Anterior cingulate cortex (tissue), 58 donors: Measurements from ENCODE around the gene WDR48.

ENCODE experiments used
- DNase-seq, 58 donors: peaks; one replicate each; lab custom pipeline; 2025; lab: John Stamatoyannopoulos, UW

Gene WDR48

DNA sequence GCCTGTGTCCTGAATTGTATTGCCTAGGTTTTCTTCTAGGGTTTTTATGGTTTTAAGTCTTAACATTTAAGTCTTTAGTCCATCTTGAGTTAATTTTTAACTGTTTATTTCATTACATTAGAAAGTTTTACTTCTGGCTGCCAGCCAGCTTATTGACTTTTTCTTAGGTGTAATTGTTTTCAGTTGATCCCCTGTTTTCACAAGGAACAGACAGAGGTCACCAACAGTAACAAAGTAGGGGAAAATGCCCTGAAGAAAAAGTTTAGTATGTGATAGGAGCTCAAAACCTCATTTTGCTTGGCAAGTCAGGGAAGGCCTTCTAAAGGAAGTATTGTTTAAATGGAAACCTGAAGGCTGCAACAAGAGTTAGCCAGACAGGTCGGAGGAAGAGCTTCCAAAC, 10.4 kb downstream of the WDR48 start:
- DNase-seq = no peak

DNA sequence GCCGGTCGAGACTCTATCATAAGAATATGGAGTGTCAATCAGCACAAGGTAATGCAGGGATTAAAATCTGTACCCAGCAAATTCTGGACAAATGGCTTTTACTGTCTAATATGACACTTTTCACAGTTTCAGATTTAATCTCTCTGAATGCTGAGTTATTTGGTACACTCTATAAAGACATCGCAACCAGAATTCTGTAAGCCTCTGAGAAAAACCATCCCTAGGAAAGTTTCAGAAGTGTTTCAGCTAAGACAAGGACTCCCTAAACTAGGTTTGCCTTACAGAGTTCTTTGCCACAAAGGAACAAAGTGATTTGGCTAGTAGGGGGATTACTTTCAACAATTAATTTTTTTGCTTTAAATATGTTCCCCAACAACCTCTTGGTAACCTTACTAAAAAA, 11.3 kb downstream of the WDR48 start:
- no peak for DNase-seq

GRCh38 chr3:39064646-39065045, 12.8 kb downstream of the WDR48 start:
- no peak for DNase-seq

DNA sequence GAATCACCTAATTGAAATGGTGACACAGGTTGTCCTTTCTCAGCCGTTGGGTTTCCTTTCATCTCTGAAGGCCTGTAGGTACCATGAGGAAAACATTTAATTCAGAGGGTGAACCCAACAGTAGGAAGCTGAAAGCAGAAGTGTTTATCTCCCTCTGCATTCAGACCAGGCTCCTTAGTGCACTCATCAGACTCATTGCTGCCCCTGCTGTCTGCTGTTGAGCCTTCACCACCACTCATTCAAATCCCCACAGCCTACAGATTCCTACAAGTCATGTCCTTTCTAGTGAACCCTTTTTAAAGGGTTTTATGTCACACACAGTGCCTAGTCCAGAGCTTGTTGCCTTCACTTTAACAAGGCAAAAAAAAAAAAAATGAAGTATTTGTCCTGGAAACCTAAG, 13.4 kb downstream of the WDR48 start:
- DNase-seq = peak in 11 of 58 donors; percentile 1 to 10 (median 6)

GRCh38 chr3:39067286-39067685, 15.5 kb downstream of the WDR48 start:
- no peak for DNase-seq

GRCh38 chr3:39068556-39068955, 16.7 kb downstream of the WDR48 start:
- DNase-seq = no peak

- no peak for DNase-seq
Observed at GRCh38 chr3:39075910-39076309, 24.1 kb downstream of the WDR48 start.

GRCh38 chr3:39079530-39079929, 27.7 kb downstream of the WDR48 start:
- no peak for DNase-seq

- DNase-seq = no peak
Observed at GRCh38 chr3:39080026-39080425, 28.2 kb downstream of the WDR48 start.

GRCh38 chr3:39082666-39083313, 31.0 kb downstream of the WDR48 start:
- DNase-seq = no peak

GRCh38 chr3:39086144-39086543, 34.3 kb downstream of the WDR48 start:
- no peak for DNase-seq

DNA sequence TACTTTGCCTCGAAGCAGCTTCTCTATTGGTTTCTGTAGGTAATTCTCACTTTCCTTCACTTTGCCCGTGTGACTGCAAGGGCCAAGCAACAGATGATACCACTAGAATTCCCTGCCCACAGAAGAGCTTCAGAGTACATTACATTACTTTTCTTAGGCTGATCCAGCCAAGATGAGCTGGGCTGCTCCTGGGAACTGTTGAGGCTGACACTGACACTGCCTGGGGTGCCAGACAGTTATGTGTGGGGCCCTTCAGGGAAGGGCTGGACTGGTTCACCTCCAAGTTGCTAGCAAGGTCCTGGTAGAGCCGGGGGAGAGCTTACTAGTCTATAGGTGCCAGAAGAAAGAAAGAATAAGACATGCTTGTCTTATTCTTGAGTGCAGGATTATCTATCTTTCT, 36.6 kb downstream of the WDR48 start:
- DNase-seq = no peak

GRCh38 chr3:39088889-39089288, 37.1 kb downstream of the WDR48 start:
- DNase-seq = no peak

DNA sequence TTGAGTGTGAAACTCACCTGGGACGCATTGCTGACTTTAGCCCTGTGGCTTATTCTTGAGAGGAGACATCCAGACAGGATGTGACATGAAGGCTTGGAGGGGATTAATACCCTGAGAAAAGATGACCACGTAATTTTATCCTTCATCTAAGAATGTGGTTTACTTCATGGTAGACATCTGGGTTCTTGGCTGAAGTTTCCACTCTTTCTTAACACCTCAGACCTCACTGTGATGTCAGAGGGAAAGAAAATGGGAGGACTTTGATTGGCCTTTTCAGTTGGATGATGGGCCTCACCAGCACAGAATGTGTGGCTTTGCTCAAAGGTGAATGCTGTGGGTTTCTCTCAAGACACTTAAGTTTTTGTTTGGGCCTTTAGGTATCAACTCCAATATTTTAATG, 39.1 kb downstream of the WDR48 start:
- DNase-seq = no peak

DNA sequence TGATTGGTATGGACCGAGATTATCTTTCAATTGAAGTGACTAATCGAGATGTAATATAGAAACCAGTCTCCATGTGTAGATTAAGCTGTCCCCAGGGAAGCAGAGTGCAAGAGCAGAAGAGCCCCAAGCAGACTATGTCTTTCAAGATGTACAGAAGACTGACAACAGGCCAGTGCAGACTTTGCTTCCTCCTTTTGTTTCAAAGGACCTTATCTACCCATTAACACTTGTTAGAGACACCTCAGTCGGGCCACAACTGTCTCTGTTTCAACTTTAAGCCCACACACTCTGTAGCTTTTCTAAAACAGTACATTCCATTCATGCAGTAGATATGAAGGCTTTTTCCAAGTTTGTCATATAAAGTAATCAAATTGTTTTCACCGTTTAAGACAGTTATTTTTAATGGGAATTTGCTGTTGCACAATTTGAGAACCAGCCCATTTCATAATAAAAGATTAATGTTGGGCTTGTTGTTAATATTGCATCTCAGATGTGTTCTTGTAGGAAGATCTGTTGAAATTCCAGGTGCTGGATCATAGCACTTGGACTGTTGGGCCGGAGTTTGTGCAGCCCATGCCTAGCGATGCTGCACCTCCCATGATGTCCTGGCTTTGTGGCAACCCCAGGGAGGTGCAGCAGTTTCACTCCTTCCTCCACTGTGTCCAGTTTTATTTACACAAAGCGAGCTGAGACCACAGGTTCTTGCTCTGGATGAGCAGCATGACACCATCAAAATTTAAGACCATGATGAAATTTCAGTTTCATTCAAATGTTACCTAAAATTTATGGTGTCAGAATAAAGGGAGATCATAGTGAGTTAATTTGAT, 43.2 kb downstream of the WDR48 start:
- DNase-seq = no peak

DNA sequence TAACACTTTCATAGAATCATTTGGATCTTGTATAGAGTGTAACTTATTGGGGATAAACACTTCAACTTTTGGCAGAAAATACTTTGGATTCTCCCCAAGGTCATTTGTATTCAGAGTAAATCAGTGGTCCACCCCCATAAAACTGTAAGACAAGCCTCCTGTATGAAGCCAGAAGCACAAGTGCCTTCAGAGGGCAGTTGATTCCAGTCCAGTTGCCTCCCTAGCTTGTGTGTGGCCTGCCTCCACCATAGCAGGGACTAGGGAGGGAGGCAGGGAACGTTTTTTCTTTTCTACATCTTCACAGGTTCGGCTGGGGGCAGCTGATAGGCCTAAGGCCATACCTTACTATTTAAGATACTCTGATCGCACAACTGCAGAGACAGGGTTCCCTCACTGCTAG, 44.0 kb downstream of the WDR48 start:
- peak in 2 of 58 donors; percentile 10 to 25 for DNase-seq

DNA sequence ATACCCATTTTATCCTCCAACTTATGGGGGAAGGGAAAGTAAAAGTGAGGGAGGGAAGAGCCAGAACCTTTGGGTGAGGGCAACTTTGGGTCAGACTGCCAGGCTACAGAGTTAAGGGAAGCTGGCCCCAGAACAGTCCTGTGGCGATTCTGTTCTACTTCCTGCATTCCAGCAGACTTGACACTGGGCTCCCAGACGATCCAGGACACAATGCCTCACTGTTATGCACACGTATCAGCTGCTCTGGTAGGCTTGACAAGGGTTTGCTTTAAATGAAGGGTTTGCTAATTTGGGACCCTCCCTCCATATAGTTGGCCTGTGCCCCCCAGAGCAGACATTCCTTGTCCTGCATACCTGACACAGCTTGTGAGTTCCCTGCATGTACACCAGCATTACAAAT, 45.0 kb downstream of the WDR48 start:
- peak in 26 of 58 donors; percentile 11 to 69 (median 38) for DNase-seq

GRCh38 chr3:39097716-39098472, 46.1 kb downstream of the WDR48 start:
- DNase-seq = no peak

- no peak for DNase-seq
Observed at GRCh38 chr3:39098473-39099000, 46.7 kb downstream of the WDR48 start.

DNA sequence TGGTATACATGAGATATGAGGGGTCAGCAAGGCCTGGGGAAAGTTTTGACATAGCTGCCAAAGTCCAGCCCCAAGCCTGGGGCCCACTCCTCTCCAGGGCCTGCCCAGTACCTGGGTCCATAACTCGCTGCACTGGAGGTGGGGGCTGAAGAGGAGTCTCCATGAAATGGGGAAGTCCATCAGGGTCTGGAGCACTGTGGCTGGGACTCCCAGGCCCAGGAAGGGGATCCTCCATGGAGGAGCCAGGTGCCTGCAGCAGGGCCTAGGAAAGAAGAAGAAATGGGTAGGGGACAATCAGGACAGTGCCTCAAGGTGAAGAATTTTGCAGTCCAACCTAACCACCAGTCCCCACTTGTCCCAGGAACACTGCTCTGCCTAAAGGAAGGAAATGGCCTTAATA, 47.4 kb downstream of the WDR48 start:
- no peak for DNase-seq
